GM12872 (cell line): Measurements from ENCODE around the gene NIT1.

Experiments used
- CTCF ChIP-seq: IDR thresholded peaks from 3 replicates; pipeline ENCODE4 v1.5.1; 2011; ENCODE audit warnings: low read depth, mild to moderate bottlenecking, low read length, moderate library complexity; ENCODE audit not compliant: insufficient read depth

Gene NIT1

GRCh38 chr1:161072751-161073449 is 45.0 kb upstream of the NIT1 start:
- TF ChIP-seq CTCF: no peak

GRCh38 chr1:161073474-161074121 is 44.3 kb upstream of the NIT1 start:
- no peak for TF ChIP-seq CTCF

GRCh38 chr1:161074676-161075368 is 43.1 kb upstream of the NIT1 start:
- TF ChIP-seq CTCF: no peak

GRCh38 chr1:161076410-161076809 is 41.5 kb upstream of the NIT1 start:
- TF ChIP-seq CTCF: no peak

GRCh38 chr1:161077426-161077825 is 40.5 kb upstream of the NIT1 start:
- no peak for TF ChIP-seq CTCF

- TF ChIP-seq CTCF: 0 out of 3 replicates have a peak, but pooled peaks have one; percentile 11
Observed at GRCh38 chr1:161079436-161080110, 38.3 kb upstream of the NIT1 start.
